HepG2 (cell line): ENCODE data around the gene SIMC1. TPM values are rescaled to one million over a fixed set of nuclear protein-coding genes. Genes with fewer than 3 reads are reported as not detected.
A peak's percentile ranks its signal among the peaks of the same experiment; 100 is the strongest.

Source experiments
- ELF4 ChIP-seq: sonication (generic); formaldehyde crosslinking; IDR thresholded peaks from 2 replicates; pipeline ENCODE4 v1.5.0; 2020; ENCODE audit warnings: missing genetic modification reagents, mild to moderate bottlenecking, moderate library complexity, borderline replicate concordance
- KMT2A ChIP-seq: sonication (generic); formaldehyde crosslinking; IDR thresholded peaks from 2 replicates; pipeline ENCODE4 v1.4.0; 2020; ENCODE audit warnings: missing genetic modification reagents
- MLLT10 ChIP-seq: sonication (generic); formaldehyde crosslinking; IDR thresholded peaks from 2 replicates; pipeline ENCODE4 v1.4.0; 2020; ENCODE audit warnings: missing genetic modification reagents
- SMARCC2 ChIP-seq: fragments of 450-650 bp; IDR thresholded peaks from 2 replicates; pipeline ENCODE4 v1.6.1; 2017; ENCODE audit warnings: antibody characterized with exemption, mild to moderate bottlenecking
- ZBTB21 ChIP-seq: sonication (generic); formaldehyde crosslinking; IDR thresholded peaks from 2 replicates; pipeline ENCODE4 v1.4.0; 2020; ENCODE audit warnings: missing genetic modification reagents
- ZFP36 ChIP-seq: fragments of 150-350 bp; IDR thresholded peaks from 2 replicates; pipeline ENCODE4 v1.6.1; 2018; ENCODE audit warnings: borderline replicate concordance, low read length, low read depth; ENCODE audit not compliant: partially characterized antibody
- ZNF143 ChIP-seq: sonication (generic); formaldehyde crosslinking; IDR thresholded peaks from 2 replicates; pipeline ENCODE4 v1.4.0; 2020; ENCODE audit warnings: missing genetic modification reagents
- ZNF256 ChIP-seq: sonication (generic); formaldehyde crosslinking; conservative IDR thresholded peaks from 2 replicates; pipeline ENCODE4 v1.4.0; 2020; ENCODE audit warnings: missing genetic modification reagents
- ZNF260 ChIP-seq: sonication (generic); formaldehyde crosslinking; IDR thresholded peaks from 2 replicates; pipeline ENCODE4 v1.4.0; 2020; ENCODE audit warnings: missing genetic modification reagents, low read depth, mild to moderate bottlenecking, borderline replicate concordance
- ZNF660 ChIP-seq: sonication (generic); formaldehyde crosslinking; IDR thresholded peaks from 2 replicates; pipeline ENCODE4 v1.5.1; 2020; ENCODE audit warnings: mild to moderate bottlenecking, low read depth, missing genetic modification reagents, borderline replicate concordance
- ZNF766 ChIP-seq: sonication (generic); formaldehyde crosslinking; IDR thresholded peaks from 2 replicates; pipeline ENCODE4 v1.5.0; 2020; ENCODE audit warnings: missing genetic modification reagents, borderline replicate concordance
- ZNF772 ChIP-seq: sonication (generic); formaldehyde crosslinking; IDR thresholded peaks from 2 replicates; pipeline ENCODE4 v1.5.0; 2020; ENCODE audit warnings: mild to moderate bottlenecking, missing genetic modification reagents
- polyA plus RNA-seq, 8 experiments: library from polyadenylated mRNA; depleted of rRNA in 3 of 8; stranded (reverse) in 7 of 8; unstranded in 1 of 8; fragments of >200 nt; fragmentation: Illumina TruSeq in 4 of 8; extraction: Trizol in 4 of 8; gene quantifications; 2 replicates each; pipeline versions ENCODE4 v1.2.1 to v1.2.3, GENCODE V29; 2011 to 2016; ENCODE audit warnings: low read depth in 4 of 8, missing spikeins in 1 of 8, mixed read lengths in 1 of 8; ENCODE audit not compliant: insufficient read depth in 1 of 8
- total RNA-seq, 5 experiments: library from RNA; depleted of rRNA; stranded (reverse); fragments of >200 nt; fragmentation: Illumina TruSeq; extraction: Trizol; gene quantifications; 2 replicates each; pipeline ENCODE4 v1.2.3, GENCODE V29; 2016; ENCODE audit warnings: low read depth in 1 of 5
- TF ChIP-seq, protein P1 (sequence below), 2 experiments: fragments of 450-650 bp in 1 of 2; sonication (generic) in 1 of 2; formaldehyde crosslinking in 1 of 2; IDR thresholded peaks; 2 replicates each; pipeline versions ENCODE4 v1.6.1 to v1.8.0; 2016 to 2022; ENCODE audit warnings: antibody characterized with exemption in 1 of 2, mild to moderate bottlenecking in 1 of 2, missing genetic modification reagents in 1 of 2
- TF ChIP-seq, protein P2 (sequence below): sonication (generic); formaldehyde crosslinking; IDR thresholded peaks from 2 replicates; pipeline ENCODE4 v1.4.0; 2020; ENCODE audit warnings: missing genetic modification reagents; ENCODE audit errors: not compliant biosample characterization
- TF ChIP-seq, protein P3 (sequence below): sonication (generic); formaldehyde crosslinking; IDR thresholded peaks from 2 replicates; pipeline ENCODE4 v1.5.0; 2020; ENCODE audit warnings: missing genetic modification reagents, mild to moderate bottlenecking, borderline replicate concordance

Gene SIMC1
- total and polyA plus RNA-seq, 2 of the 13 experiments (the other 11 are each of a cell fraction or from before 2014, with no cell fraction given) = 5.4 to 6.8 TPM

DNA sequence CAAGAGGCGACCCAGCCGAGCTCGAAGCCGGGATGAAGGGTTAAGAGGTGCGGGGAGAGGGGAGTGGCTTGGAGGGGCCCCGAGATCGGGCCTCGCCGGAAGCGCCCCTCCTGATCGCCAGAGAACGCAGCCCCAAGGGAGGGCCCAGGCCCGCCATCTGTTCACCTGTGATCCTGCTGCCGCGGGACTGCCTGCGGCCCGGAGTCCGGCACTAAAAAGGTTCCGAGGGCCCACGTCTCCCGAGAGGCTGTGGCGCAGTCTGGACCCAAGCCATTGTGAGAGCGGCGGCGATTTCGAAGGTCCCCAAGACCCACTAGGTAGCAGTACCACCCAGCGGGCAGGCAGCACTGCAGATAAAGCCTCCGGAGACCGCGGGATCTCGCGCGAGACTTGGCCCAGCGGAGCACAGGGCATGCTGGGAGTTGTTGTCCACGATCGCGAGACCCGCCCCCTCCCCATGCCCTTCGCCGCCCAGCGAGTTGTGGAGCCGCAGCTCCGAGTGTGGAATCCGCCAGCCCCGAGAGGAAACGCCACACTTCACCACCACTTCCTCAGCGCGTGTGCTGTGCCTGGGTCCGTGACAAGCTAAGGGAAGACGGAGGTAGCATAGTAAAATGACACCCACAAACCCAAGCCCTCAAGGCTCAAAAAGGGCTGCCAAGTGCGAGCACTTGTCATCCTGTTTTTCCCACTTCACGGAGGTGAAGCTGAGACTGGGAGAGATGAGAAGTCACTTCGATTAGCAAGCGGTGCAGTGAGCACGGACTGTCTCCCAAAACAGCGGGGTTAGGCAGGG, 123.4 kb downstream of the SIMC1 start, which contains the start of gene KIAA1191 (continued):
- TF ChIP-seq, protein P1, sequence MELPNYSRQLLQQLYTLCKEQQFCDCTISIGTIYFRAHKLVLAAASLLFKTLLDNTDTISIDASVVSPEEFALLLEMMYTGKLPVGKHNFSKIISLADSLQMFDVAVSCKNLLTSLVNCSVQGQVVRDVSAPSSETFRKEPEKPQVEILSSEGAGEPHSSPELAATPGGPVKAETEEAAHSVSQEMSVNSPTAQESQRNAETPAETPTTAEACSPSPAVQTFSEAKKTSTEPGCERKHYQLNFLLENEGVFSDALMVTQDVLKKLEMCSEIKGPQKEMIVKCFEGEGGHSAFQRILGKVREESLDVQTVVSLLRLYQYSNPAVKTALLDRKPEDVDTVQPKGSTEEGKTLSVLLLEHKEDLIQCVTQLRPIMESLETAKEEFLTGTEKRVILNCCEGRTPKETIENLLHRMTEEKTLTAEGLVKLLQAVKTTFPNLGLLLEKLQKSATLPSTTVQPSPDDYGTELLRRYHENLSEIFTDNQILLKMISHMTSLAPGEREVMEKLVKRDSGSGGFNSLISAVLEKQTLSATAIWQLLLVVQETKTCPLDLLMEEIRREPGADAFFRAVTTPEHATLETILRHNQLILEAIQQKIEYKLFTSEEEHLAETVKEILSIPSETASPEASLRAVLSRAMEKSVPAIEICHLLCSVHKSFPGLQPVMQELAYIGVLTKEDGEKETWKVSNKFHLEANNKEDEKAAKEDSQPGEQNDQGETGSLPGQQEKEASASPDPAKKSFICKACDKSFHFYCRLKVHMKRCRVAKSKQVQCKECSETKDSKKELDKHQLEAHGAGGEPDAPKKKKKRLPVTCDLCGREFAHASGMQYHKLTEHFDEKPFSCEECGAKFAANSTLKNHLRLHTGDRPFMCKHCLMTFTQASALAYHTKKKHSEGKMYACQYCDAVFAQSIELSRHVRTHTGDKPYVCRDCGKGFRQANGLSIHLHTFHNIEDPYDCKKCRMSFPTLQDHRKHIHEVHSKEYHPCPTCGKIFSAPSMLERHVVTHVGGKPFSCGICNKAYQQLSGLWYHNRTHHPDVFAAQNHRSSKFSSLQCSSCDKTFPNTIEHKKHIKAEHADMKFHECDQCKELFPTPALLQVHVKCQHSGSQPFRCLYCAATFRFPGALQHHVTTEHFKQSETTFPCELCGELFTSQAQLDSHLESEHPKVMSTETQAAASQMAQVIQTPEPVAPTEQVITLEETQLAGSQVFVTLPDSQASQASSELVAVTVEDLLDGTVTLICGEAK (IDR thresholded peaks at IDR 0.05) = no peak
- TF ChIP-seq, protein P1 (CRISPR knock-in tag; IDR thresholded peaks at IDR 0.05) = peak; percentile 70; the same call in 1 of the 2 replicates
- TF ChIP-seq ELF4 = no peak
- no peak for TF ChIP-seq ZNF766 (CRISPR knock-in tag)
- no peak for TF ChIP-seq MLLT10 (CRISPR knock-in tag)
- no peak for TF ChIP-seq SMARCC2
- TF ChIP-seq ZNF660 (CRISPR knock-in tag) = no peak
- TF ChIP-seq, protein P2, sequence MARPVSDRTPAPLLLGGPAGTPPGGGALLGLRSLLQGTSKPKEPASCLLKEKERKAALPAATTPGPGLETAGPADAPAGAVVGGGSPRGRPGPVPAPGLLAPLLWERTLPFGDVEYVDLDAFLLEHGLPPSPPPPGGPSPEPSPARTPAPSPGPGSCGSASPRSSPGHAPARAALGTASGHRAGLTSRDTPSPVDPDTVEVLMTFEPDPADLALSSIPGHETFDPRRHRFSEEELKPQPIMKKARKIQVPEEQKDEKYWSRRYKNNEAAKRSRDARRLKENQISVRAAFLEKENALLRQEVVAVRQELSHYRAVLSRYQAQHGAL (CRISPR knock-in tag) = no peak
- TF ChIP-seq ZBTB21 (CRISPR knock-in tag) = peak; percentile 36; the same call in 1 of the 2 replicates
- TF ChIP-seq ZNF772 = no peak; the same call in 1 of the 2 replicates
- TF ChIP-seq ZNF143 (CRISPR knock-in tag) = peak; percentile 98
- TF ChIP-seq, protein P3, sequence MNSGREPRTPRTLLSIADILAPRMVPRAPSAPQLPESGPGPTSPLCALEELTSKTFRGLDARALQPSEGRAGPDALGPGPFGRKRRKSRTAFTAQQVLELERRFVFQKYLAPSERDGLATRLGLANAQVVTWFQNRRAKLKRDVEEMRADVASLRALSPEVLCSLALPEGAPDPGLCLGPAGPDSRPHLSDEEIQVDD (CRISPR knock-in tag) = peak; percentile 83
- no peak for TF ChIP-seq ZFP36
- TF ChIP-seq KMT2A (CRISPR knock-in tag) = peak; percentile 94
- no peak for TF ChIP-seq ZNF260 (CRISPR knock-in tag)
- no peak for TF ChIP-seq ZNF256
